Measurements from ENCODE around the gene CD200.

The CD200 gene

GRCh38 chr3:112333381-112334317 lies 693 bp downstream of the CD200 start:
- no peak for DNase-seq

GRCh38 chr3:112334691-112335433 lies 1.9 kb downstream of the CD200 start:
- no peak for DNase-seq

GRCh38 chr3:112335434-112335781 lies 2.5 kb downstream of the CD200 start:
- DNase-seq: no peak

DNA sequence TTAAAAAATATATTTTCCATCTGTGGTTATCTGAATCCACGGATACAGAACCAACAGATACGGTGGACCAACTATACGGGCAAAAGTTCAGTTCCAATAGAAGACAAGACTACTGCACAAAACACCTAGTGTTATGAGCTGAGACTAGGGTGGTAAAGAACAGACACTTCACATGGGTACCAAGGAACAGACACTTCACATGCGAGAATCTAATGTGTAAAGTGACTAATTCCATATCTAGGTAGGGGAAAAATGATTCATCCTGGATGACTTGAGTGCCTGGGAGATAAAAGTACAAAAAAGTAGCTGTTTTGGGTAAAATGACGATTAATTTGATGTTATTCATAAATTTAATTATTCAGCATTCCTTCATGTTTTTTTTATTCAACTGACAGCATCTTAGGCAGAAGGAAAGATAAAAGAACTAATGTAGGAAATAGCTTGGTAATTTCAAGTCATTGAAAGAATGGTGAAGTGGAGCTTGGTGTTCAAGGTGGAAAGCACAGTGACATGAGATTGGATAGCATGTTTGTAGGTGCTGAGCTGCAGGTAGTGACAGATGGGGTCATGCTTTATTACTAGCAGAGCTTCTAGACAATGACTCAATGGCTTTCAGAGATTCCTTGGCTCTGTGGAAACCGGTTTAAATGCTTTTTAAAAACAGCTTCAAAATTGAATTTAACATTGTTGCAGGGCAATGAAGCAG lies 5.2 kb downstream of the CD200 start:
- no peak for DNase-seq

DNA sequence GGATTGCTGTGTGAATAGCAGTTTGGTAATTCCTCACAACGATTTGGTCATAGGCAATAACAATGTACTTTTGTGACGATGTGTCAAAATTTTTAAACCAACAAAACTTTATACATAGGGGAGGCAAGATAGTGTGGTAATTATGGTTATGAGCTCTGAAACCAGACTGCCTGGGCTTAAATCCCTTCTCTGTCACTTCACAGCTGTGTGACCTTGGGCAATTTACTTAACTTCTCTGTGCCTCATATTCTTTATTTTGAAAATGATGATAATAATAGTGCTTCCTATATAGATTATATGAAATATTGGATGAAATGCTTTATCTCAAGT lies 5.7 kb downstream of the CD200 start:
- no peak for DNase-seq

DNA sequence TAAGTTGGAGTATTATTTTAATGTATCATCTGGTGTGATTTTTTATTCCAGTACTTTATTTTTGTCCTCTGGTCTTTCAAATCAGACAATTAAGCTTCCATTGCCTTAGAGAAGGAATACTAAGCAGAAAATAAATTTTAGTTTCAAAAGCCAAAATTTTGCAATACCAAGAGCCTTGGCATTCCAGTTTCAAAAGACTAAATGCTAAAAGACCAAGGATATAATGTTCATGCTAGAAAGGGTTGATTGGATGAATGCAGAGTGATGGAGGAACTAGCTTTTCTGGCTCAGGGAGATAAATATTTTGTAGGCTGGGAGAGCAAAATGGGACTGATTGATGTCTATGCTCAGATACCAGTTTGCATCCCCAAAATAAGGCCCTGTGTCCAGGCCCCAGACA lies 6.2 kb downstream of the CD200 start:
- DNase-seq: no peak

DNA sequence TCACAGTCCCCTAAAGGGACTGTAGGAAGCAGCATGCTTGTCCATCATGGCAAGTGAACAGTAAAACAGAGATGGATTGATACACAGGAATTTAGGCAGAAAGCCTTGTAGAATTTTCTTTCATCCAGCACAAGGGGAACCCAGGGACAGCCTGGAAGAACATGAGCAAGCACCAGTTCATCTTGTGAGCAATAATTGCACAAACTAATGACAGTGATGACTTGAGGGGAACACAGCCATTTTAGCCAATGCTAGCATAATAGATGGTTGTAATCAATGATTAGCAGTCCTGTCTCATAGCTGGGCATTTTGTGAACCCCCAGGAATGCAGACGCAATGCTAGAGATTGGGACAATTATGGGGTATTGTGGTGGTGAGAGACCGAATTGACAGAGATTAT lies 6.7 kb downstream of the CD200 start:
- DNase-seq: no peak

DNA sequence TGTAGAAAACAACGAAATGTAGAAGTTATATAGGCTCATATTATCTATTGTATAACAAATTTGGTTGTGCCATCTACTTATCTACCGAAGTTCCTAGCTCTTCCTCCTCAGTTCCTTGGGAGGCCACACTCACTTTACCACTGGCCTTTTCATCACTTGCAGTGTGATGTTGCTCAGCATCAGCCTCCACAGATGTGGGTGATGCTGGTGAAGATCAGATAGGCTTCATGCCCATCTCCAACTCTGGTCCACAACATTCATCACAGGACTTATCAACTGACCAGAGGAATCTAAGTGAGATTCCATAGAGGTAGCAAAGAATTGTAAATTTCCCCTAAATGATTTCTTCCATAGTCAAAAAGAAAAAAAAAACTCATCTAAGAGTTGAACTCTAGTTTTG lies 8.4 kb downstream of the CD200 start:
- no peak for DNase-seq

DNA sequence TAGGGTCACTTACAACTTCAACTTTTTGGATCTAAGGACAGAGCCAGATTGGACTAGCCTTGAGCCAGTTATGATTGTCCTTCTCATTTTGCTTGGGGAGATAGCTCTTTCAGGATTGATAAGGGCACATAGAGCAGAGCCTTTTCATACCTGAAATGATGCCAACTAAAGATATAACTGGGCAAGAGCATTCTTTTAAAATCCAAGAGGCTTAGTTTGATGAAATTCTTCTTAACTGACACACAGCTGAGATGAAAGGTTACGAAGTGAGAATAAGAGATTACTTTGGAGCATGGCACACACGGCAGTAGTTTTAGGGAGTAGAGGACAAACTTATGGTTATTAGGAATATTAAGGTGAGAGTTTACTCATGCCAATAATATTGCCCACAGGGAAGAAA lies 12.7 kb downstream of the CD200 start:
- no peak for DNase-seq

DNA sequence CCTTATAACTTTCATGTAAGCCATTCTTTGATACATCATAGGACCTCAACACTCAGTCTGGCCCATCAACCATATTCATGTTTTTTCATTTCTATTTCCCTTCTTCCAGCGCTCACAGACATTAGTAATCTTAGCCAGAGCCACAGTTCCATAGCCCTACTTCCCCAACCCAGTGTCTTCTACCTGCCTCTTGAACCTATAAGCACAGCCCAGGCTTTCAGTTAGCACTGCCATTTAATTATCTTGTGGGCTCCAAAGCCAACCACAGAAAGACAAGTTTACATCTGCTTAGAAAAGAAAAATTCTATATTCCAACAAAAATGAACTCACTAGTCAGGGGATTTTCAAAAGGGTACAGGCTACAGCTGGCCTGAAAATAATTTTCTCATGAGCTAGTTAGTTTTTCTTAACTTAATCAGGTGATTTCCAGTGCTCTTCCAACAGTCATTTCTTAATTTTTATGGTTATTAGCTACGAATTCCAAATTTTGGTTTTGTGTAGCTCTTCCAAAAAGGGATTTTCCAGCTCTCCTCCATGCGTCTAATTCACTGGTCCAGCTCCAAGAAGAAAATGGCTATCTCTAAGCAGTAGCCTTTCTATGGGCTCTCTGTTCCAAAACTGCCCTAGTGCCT lies 13.7 kb downstream of the CD200 start:
- DNase-seq: no peak

- no peak for DNase-seq
Measured at GRCh38 chr3:112348943-112349342, 16.0 kb downstream of the CD200 start.

DNA sequence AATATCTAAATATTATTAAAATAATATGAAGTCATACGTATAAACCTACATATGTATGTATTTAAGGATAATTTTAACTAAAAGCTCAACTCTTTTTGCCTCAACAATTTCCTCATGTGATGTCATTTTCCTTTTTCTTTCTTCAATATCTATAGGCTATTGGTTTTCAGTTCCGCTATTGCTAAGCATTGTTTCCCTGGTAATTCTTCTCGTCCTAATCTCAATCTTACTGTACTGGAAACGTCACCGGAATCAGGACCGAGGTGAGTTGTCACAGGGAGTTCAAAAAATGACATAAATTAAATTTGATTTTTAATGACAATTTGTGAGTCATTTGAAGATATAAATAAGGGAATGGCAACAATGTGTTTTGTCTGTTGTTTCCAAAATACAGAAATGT lies 16.6 kb downstream of the CD200 start:
- no peak for DNase-seq

GRCh38 chr3:112350018-112350810 lies 17.3 kb downstream of the CD200 start:
- no peak for DNase-seq

GRCh38 chr3:112351036-112351435 lies 18.1 kb downstream of the CD200 start:
- no peak for DNase-seq

- DNase-seq: no peak
Measured at GRCh38 chr3:112351823-112352222, 18.9 kb downstream of the CD200 start.

DNA sequence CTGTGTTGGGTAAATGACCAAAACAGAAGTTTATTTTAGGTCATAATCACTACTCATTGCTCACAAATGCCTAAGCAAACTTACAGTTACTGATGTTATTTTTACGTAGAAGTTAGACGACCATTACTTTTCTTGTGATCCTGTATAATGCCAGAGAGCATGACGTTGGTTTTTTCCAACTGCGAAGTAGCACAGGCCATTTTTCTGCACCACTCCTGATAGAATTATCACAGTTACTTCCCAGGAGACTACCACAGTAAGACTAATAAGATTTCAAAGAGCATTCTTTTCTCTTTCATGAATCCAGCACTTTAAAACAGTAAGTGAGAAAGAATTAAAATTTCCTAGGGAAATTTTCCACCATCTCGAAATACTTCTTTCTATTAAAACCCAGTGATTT lies 19.8 kb downstream of the CD200 start:
- no peak for DNase-seq

GRCh38 chr3:112353365-112353764 lies 20.4 kb downstream of the CD200 start:
- no peak for DNase-seq

GRCh38 chr3:112354642-112355306 lies 21.8 kb downstream of the CD200 start:
- no peak for DNase-seq

- no peak for DNase-seq
Measured at GRCh38 chr3:112355307-112355687, 22.3 kb downstream of the CD200 start.

DNA sequence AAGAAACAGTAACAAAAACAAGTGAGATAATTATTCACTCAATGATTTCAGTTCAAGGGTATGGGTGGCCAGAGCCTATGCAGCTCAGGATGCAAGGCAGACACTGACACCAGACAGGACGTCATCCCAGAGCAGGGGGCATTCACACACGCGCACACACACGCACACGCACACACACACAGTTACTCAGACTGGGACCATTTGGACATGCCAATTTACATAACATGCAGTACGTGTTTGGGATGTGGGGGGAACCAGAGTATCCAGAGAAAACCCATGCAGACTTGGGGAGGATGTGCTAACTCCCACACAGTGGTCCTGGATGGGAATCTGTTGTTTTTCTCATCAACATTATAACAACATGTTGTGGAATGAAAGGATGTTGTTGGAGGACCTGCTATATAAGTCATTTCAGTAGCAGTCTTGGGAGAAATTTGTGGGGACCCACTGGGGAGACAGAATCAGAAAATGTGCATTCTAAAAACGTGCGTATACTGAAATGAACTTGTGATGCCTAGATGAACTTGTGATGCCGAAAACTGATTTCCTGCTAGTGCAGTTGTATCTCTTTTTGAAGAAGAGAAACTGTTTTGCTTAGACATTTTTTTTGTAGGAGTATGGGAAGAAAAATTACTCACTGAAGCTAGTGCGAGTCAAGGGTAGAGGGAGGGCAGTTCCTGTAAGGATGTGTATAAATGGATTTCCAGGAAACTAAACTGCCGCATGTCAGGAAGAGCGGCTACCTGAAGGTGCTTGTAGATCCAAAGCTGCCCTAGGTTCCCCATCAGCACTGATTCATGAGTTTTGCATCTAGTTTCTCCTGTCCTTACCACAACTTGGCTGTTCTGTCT lies 25.2 kb downstream of the CD200 start:
- DNase-seq: no peak

- no peak for DNase-seq
Measured at GRCh38 chr3:112360561-112360960, 27.6 kb downstream of the CD200 start.
